ENCODE results near the gene TRAFD1. TPM values are rescaled to one million over a fixed set of nuclear protein-coding genes. Genes with fewer than 3 reads are reported as not detected.
"Not testable (repeated sequence)": the region's sequence is repeated elsewhere in the genome, so short reads cannot be mapped to it uniquely, and the experiment has no call there.

TRAFD1 gene
- total RNA-seq, 1 donor from 2014 or later, result 23.7 TPM

DNA sequence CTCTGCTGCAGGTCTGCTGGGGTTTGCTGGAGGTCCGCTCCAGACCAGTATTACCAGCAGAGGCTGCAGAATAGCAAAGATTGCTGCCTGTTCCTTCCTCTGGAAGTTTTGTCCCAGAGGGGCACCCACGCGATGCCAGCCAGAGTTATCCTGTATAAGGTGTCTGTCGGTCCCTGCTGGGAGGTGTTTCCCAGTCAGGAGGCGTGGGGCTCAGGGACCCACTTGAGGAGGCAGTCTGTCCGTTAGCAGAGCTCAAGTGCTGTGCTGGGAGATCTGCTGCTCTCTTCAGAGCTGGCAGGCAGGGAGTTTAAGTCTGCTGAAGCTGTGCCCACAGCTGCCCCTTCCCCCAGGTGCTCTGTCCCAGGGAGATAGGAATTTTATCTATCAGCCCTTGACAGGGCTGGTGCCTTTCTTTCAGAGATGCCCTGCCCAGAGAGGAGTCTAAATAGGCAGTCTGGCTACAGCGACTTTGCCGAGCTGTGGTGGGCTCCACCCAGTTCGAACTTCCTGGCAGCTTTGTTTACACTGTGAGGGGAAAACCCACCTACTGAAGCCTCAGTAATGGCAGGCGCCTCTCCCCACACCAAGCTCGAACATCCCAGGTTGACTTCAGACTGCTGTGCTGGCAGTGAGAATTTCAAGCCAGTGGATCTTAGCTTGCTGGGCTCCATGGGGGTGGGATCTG is 33.2 kb downstream of the TRAFD1 start:
- not testable (repeated sequence) for DNase-seq (ENCODE audit: low read depth in 2 of 2)

GRCh38 chr12:112159146-112159541 is 33.8 kb downstream of the TRAFD1 start:
- DNase-seq (ENCODE audit: low read depth in 2 of 2), result no peak

DNA sequence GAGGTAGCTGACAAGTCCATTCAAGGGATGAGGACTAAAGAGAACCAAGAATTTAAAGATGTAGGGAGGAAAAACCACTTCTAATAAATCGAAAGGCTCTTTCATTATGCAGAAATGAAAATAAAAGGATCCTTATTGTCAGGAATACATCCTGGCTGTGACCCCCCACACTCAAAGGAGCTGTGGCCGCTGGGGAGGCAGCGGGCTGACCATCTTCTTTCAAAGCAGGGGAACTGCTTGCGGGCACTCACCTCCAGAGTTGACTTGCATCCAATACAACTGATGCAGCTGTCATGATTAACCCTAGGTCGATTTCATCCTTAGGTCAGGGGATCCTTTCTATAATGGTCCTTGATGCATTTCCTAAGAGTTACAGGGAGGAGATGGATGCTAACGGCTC is 35.3 kb downstream of the TRAFD1 start:
- DNase-seq (ENCODE audit: low read depth in 2 of 2), result no peak

GRCh38 chr12:112161711-112162110 is 36.4 kb downstream of the TRAFD1 start:
- DNase-seq (ENCODE audit: low read depth in 2 of 2), result no peak

GRCh38 chr12:112162241-112162790 is 37.0 kb downstream of the TRAFD1 start:
- DNase-seq (ENCODE audit: low read depth in 2 of 2), result no peak

- no peak for DNase-seq (ENCODE audit: low read depth in 2 of 2)
These were observed 37.7 kb downstream of the TRAFD1 start for GRCh38 chr12:112163056-112163455.

DNA sequence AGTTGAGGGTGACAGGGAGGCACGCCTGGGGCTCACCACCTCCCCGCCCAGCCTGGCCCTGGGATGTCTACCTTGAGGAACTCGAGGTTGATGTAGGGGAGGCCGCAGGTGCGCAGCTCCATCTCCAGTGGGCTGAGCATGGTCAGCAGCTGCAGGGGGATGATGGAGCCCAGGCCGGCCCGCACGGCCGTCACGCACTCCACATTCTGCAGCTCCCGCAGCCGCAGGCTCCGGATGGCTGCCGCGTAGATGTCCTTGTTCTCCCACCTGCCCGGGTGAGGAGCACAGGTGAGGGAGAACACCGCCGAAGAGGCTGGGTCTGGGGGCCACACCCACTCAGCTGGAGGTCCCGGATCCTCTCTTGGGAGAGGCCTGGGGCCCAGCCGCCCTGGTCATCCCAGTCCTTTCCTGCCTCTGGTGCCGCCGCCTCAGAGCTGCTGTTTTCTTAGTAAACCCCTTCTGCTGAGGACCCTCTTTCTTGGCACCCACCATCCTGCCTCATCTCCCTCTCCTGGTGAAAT is 38.2 kb downstream of the TRAFD1 start:
- no peak for DNase-seq (ENCODE audit: low read depth in 2 of 2)

DNA sequence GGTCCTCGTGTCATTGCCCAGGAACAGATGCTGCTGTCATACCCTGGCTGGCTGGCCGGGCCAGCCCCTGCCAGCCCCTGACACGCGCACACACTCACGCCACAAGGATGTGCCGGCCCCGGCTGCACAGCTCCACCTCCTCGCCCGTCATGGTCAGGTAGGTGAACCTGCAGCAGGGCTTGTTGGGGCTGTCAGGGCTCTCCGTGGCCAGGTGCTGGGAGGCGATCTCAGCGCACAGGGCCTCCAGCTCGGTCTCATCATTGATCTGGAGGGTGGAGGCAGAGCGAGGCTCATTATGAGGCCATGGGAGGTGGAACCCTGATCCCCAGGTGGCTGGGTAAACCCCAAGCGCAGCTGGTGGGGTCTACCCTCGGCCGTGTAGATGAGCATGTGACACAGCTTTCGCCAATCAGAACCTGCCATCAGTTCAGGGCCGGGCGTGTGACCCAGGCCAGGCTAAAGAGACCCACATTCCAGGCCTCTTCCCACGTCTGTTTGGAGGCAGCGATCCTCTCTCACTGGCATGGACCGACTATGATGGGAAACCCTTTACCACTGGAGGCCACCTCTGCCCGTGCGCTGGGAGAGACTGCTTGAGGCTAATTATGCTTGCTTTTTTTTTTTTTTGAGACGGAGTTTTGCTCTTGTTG is 38.8 kb downstream of the TRAFD1 start:
- DNase-seq (ENCODE audit: low read depth in 2 of 2), result no peak

- DNase-seq (ENCODE audit: low read depth in 2 of 2), result no peak
These were observed 40.3 kb downstream of the TRAFD1 start for GRCh38 chr12:112165624-112166023.

- no peak for DNase-seq (ENCODE audit: low read depth in 2 of 2)
These were observed 41.0 kb downstream of the TRAFD1 start for GRCh38 chr12:112166051-112167015.

DNA sequence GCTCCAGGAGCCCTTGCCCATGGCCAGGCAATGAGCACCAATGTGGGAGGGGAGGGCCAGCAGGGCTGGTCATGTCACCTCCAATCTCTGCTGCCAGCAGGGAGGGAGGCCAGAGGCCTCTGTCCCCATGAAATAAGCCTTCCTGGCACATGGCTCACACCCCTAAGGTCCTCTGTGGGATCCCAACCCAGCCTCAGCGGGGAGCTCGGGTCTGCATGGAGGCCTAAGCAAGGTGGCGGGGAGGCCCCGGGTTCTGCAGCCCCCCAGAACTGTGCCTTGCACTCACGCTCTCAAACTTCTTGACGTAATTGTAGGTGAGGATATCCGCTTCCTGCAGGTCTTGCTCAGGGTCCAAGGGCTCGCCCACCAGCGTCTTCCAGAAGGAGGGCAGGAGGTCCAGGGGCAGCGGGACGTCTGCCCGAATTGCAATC is 41.7 kb downstream of the TRAFD1 start:
- DNase-seq (ENCODE audit: low read depth in 2 of 2), result no peak

- no peak for DNase-seq (ENCODE audit: low read depth in 2 of 2)
These were observed 42.6 kb downstream of the TRAFD1 start for GRCh38 chr12:112167718-112168525.

DNA sequence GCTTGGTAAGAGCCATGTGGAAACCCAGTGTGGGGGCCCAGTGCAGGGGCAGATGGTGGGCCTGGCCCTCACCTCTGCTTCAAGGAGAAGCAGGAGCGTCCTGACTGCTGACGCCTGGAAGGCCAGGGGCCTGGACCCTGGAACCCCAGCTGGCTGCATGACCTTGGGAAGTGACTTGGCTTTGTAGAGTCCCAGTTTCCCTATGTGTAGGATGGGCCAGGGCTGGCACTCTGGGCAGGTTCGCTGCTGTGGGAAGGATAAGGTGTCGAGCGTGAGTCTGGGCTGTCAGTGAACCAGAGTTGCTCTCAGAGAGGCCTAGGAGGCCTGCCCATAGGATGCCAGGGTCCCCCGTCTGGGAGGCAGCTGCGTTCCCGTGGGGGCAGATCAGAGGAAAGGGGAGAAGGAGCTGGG is 43.2 kb downstream of the TRAFD1 start:
- DNase-seq (ENCODE audit: low read depth in 2 of 2), result no peak

- DNase-seq (ENCODE audit: low read depth in 2 of 2), result no peak
These were observed 44.0 kb downstream of the TRAFD1 start for GRCh38 chr12:112169161-112169872.

DNA sequence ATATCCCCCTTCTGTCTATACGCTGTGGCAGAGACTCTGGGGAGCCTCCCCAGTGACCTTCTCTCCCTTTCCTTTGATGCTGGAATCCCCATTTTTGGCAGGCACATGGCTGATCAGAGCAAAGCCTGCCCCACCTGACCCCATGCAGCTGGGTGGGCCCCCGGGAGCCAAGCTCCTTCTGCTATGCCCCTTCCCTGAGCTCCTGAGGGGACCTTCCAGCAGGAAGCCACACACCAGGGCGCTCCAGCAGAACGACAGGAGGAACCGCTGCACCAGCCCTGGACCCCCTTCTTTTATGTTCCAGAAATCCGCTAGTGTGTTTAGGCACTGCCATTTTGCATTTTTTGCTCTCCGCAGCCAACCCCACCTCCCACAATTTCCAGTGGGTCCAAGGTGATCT is 44.6 kb downstream of the TRAFD1 start:
- DNase-seq (ENCODE audit: low read depth in 2 of 2), result no peak

- peak in 1 of 2 donors; percentile 17 for DNase-seq (ENCODE audit: low read depth in 2 of 2)
These were observed 45.0 kb downstream of the TRAFD1 start for GRCh38 chr12:112170376-112170775.

- no peak for DNase-seq (ENCODE audit: low read depth in 2 of 2)
These were observed 45.7 kb downstream of the TRAFD1 start for GRCh38 chr12:112170971-112171596.

DNA sequence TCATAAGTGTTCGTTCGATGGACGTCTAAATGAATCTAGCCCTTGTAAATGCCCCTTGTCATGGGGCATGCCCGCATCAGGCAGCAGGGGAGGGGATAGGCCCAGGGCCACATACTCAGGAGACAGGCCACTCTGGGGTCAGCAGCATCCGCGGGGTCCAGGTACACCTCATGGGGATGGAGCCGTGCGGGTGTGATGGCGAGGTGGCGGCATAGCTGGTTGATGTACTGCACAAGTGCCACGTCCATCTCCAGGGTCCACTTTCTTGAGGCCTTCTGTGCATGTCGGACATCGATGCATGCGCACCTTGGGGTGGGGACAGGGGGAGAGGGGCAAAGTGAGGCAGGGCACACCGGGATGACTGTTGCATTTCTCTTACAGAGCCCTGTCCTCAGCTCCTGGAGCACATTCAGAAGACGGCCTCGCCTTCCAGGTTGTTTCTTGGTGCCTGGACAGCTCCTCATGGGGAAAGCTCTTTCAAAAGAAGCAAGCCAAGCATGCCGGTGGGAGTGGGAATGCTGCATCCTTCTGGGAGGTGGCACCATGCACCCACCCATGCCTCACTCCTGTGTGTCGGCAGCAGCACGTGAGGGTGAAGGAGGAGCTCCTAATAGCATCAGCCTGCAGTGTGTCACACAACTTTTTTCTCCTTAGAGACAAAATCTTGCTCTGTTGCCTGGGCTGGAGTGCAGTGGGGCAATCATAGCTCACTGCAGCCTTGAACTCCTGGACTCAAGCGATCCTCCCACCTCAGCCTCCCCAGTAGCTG is 47.4 kb downstream of the TRAFD1 start:
- DNase-seq (ENCODE audit: low read depth in 2 of 2), result no peak
